ENCODE measurements around the gene PRR20E. TPM values are rescaled to one million over a fixed set of nuclear protein-coding genes. Genes with fewer than 3 reads are reported as not detected.

The PRR20E gene
- not detected in 2 replicates for total RNA-seq

GRCh38 chr13:57166897-57167296 is at the start of gene PRR20E:
TSS of gene PRR20E (plus strand) at chr13:57167197. CDS start at chr13:57167584, 387 bp downstream.

GRCh38 chr13:57140235-57140968 is 26.6 kb upstream of the PRR20E start, which contains the start of gene PRR20A:
TSS of gene PRR20A (plus strand) at chr13:57140918. CDS start at chr13:57141305, 387 bp downstream.

GRCh38 chr13:57147188-57147587 is 19.8 kb upstream of the PRR20E start, which contains the start of gene PRR20B:
TSS of gene PRR20B (plus strand) at chr13:57147488. CDS start at chr13:57147875, 387 bp downstream.

GRCh38 chr13:57153761-57154160 is 13.2 kb upstream of the PRR20E start, which contains the start of gene PRR20C:
TSS of gene PRR20C (plus strand) at chr13:57154061. CDS start at chr13:57154448, 387 bp downstream.

DNA sequence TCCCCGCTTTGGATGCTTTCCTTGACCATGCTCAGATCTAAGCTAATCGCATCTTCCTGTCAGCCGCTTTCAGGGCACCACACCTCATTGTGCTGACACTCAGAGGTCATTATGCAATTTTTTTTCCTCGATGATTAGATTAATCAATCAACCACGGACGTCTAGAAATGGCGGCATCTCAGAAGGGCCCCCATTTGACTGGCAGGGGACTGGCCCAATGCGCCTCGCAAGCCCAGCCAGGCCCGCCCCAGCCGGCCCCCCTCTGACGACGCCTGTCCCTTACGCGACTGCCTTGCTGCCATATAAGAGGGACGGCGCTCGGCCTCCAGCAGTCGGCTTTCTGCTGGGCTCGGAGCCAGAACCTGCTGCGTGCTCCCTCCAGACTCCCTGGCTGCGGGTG is 6.7 kb upstream of the PRR20E start, which contains the start of gene PRR20D:
Gene PRR20D (plus strand): TSS at position 301 of the 400 bp plus-strand sequence. CDS start 387 bp downstream, outside the sequence.

Other genes starting within 250 kb of the PRR20E start
- gene PRR20A, start 26.3 kb upstream of the PRR20E start, total RNA-seq: not detected in 2 replicates
- not detected in 2 replicates for gene PRR20B, start 19.7 kb upstream of the PRR20E start, total RNA-seq
- not detected in 2 replicates for gene PRR20C, start 13.1 kb upstream of the PRR20E start, total RNA-seq
- gene PRR20D, start 6.6 kb upstream of the PRR20E start, total RNA-seq: not detected in 2 replicates

All from airway epithelial cell (primary cell).